GM18909 (cell line): ENCODE measurements around the gene TCERG1L.
"Not testable (repeated sequence)": the region's sequence is repeated elsewhere in the genome, so short reads cannot be mapped to it uniquely, and the experiment has no call there.

ENCODE experiments used
- ATAC-seq: cut with Tn5 transposase; IDR thresholded peaks from one replicate; pipeline ENCODE4 v1.9.1; 2021; ENCODE audit warnings: mild to moderate bottlenecking; ENCODE audit not compliant: unreplicated experiment, poor library complexity

Gene TCERG1L

DNA sequence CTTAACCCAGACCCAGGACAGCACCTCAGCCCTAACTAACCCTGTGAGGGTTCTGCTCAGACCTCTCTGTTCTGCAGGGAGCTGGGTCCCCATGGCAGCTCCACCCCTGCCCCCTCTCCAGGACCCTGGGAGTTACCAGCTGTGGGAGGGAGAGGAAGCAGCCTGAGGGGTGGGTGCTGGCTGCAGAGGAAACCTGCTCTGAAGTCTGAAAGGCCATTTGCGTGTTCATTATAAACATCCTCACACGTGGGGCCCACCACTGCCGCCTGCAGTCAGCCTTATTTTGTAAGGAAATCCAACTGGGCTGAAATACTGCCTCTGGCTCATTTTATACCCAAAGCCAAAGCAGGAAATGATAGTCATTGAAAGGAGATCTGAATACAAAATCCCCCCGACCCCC is 195.7 kb downstream of the TCERG1L start:
- ATAC-seq: no peak

DNA sequence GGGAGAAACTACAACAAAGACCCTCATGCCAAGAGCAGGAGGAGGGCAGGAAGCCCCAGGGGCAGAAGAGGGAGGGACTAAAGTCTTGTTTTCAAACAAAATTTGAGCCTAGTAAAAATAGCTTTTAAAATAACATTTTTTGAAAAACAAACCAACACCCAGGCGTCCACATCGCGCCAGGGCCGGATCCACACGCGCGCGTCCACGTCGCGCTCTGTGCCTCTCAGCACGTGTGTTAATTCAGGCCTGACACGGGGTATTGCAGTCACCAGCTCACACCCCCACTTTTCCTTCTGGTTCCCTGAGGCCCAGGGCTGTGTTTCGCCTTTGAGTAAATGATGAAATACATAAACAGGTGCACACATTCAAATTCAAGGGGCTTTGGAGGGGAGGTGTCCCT is 196.2 kb downstream of the TCERG1L start:
- ATAC-seq: no peak

DNA sequence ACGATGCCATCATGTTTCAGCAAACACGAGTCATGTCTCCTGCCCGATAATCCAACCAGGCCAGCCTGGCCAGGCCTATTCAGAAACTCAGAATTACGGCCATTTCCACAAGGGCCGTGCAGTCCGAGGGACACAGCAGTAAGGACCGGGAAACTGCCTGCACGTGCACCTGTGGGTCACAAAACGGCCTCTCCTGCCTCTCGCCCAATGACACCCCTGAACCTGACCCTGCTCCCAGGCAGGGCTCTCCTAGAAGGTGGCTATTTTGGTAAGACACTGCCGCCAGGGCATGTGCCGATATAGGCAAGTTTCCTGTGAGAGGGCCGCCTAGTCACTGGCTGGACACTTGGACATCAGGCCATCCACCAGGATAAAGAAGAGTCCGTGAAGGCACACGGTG is 196.7 kb downstream of the TCERG1L start:
- ATAC-seq: no peak

DNA sequence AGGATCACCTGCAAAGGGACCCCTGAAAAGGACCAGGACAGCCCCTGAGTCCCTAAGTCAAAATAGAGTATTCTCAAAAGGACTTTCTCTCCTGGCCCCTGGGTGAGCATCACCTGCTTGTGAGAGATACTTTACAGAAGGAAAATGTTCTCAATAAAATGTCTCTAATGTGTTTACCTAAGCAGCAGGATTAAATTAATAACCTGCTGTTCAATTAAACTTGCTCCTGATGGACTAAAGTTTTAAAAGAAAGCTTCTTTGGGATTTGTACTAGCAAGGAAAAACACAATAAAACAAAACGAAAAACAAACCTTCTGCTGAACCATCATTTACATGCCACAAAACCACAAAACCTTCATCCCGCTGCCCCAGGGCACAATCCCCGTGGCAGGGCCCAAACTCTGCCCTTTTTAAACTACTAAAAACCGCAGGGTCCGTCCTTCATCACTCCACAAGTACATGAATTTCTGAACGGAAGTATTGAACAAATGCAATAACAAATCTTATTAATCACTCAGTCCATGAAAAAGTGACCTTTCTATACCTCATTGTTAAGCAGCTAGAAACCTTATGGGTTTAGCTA is 197.7 kb downstream of the TCERG1L start:
- no peak for ATAC-seq

DNA sequence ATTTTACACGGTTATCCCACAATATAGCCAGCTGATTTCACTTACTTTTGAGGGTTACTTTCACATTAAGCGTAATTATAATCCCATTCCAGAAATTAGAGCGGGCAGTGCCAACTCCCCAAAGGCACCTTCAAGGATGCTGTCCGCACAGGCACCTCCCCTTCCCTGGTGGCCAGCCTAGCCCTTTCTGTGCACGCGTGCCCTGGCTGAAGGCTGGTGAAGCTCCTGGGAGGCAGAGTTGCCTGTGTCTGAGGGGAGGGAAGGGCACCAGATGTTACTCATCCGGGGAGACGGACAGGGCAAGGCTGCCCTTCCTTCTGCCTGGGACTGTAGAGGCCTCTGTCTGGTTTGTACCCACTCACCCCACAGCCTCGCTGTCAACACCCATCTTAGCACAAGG is 198.4 kb downstream of the TCERG1L start:
- ATAC-seq: no peak

DNA sequence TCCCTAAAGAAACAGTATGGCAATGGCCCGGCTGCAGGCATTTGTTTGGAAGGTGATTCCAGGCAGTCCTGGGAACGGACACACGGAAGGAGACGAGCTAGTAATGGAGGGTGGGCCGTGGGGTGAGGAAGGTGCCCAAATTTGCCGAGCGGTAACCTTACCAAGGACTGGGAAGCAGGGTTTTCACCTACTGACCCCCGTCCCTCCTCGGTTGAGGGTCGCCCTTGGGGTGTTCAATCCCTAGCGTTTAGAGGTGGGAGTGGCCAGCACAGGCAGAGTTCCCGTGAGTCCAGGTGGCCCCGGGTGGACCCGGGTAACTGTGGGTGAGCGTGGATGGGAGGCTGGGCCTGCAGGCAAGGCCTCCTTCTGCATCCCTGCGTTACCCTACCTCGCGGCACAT is 198.8 kb downstream of the TCERG1L start:
- no peak for ATAC-seq

DNA sequence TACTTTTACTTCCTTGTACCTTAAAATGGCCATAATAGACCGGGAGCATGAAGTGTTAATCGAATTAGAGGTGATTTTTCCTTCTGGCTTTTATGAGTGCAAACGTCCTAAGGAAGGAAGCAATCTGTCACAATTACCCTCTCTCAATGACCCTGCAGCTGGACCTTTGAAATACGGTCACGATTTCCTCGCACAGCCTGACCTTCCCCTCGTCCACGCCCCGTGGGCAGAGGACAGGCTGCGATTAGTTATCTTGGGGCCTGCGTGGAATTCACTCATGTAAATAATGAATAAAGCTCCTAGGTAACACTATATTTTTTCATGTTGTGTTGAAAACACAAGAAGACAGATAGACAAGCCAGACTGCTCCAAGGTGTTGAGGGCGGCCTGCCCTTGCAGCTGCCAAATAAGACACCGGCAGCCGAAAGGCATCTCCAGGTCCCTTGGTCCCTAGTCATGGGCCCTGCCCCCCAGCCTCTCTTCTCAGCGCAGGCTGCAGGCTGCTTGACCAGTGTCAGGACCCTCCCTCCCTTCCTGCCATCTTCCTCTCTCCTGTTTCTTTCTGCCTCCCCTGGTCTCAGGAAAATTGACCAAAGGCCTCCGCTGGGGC is 199.9 kb downstream of the TCERG1L start:
- no peak for ATAC-seq

DNA sequence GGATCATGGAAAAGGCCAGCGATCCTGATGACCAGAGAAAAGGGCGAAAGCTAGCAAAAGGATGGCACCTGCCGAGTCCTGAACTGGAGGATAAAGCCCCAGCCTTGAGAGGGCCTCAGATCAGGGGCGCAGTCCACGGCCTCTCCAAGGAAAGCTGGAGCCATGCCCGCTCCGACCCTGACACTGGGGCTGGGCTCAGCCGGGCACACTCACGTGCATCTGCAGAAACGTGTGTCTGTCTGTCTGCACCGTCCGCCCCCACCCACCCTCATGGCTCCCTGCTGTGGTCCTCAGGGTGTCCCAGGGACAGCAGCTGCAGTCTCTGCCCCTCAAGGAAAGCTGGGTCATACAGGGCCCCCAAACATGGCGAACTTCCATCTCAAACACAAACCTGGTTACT is 200.5 kb downstream of the TCERG1L start:
- no peak for ATAC-seq

DNA sequence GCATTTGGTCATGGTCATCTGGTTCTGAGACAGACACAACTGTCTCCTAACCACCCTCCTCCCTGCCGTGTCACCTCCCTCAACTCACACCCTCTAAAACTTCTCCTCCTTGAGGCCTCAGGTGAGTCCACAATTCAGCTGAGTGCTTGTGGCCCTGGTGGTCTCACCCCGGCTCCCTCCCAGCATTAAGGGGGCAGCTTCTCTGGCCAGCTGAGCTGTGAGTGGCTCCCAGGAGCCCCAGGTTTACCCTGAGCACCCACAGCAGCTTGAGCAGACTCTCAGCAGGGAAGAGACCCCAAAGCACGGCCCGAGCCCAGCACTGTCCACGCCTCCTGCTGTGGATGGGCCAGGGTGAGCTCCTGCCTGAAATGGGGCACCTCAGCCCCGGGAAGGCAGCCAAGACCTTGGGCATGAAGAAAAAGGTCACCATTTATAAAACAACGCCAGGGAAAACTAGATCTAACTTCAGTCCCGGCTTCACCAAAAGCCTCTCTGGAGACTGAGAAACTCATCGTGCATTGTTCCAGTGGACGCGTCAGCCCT is 201.2 kb downstream of the TCERG1L start:
- ATAC-seq: no peak

DNA sequence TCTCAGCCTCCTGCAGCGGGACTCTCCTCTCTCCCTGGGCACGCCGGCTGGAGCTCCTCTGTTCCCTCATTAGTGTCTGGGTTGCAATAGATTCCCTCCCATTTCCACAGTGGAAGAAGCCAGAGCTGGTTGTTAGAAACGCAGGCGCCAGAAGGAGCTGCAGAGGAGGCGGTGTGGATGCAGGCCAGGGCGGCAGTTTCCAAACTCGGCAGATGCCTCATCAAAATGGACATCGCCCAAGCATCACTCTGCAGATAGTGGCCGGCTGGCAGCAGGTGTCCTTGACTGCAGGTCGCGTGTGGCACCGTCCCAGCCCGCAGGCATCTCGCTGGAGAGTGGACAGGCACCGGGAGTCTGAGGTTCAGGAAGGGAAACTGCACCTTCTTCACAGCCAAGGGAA is 201.8 kb downstream of the TCERG1L start:
- no peak for ATAC-seq

DNA sequence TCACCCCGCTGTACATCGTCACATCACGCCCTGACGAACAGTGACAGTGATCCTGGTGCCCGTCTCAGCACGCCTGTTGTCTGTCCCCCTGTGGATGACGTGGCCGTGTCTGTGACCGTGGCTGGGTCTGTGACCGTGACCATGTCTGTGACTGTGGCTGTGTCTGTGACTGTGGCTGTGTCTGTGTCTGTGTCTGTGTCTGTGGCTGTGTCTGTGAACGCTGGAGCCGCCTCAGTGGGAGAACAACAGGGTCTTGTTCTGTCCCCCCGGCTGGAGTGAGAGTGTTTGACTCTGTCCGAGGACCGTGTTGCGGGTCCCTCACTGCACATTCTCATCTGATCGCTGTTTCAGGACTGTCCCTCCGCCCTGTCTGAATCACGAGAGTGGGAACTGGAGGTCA is 202.2 kb downstream of the TCERG1L start:
- no peak for ATAC-seq

DNA sequence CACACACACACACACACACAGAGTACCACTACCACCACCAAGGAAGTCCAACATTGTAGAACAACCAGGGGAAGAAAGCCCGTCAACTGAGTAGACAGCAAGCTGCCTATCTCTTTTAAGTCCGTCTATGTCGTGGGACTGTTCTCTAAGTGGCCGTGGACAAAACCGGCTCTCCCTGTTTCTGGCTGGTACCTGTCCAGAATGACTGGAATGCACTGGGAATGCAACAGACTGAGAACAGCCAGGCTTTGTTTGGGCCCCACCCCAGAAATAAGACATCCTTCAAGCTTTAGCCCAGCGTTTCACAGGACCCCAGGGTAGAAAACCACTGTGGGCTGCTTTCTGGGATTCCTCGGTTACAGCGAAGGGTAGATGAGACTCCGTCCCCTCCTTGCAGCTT is 203.6 kb downstream of the TCERG1L start:
- ATAC-seq: no peak

DNA sequence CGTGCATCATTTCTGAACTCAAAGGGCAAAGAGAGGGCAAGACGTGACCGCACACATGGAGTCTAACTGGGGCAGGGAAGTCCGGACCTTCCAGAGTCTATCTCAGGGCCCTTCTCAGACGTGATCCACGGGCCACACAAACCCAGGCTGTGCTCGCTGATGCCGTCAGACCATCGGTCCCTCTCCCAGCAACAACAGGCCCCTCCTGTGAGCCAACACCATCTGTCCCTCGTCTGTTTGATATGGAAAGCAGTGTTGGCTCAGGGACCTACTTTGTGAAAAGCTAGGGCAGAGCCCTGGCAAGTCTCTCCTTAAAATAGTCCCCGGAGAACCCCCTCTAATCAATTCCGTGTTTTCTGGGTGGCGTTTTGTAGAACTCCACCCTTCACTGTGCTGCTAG is 208.8 kb downstream of the TCERG1L start:
- no peak for ATAC-seq

DNA sequence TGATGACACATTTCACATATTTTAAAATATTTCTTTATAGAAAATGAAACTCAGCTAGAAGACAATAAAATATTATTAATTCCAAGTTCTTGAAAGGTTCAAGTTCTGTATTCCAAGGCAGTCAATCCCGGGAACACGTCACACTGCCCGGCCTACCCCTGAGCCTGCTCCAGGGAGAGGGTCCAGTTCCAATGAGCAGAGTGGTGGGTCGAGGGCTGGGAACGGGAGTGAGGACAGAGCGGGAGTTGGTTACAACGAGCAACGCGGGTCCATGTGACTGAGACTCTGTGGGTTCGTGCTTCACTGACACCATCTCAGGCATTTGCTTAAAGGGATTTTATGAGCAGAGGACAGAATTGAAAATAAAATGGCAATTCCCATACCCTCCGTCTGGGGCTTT is 209.4 kb downstream of the TCERG1L start:
- ATAC-seq: no peak

DNA sequence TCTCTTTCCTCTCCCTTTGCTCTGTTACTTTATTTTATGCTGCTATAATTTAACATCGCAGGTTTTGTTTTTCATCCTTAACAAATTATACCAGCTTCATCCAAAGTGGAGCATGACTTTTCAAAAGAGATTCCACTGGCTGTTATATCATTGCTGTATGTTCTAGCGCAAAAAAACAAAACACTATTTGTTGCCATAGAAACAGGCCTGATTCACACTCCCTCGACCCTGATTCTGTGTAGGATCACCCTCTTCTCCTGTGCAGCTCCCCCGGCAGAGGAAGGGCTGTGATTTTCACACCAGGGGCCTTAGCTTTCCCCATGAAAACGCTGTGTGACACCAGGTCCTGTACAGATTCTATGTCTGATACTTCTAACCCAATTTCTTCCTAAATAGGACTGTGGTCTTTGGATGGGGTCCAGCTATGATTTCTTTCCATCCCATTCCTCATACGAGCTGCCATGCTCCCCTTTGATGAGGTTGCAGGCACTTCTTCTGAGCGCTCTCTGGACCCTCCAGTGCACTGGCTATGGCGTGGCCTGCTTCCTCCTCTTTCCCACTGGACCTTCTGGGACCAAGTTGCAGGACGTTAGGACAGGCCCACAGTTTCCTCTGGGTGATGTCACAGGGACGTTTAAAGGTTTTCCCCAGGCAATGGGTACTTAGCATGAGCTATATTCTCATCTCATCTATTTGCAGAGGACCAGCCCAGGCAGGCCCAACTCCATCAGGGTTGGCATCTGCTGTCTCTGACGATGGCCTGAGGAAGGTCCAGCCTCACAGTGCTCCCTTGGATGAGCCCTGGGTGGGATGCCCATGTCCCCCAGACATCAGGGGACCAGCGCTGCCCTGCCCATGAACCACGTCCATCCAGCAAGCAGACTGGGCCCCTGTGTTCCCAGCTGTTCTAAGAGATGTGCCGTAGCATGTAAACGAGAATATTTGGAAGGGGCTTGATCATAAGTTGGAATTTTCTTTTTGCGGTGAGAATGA is 210.8 kb downstream of the TCERG1L start:
- ATAC-seq: not testable (repeated sequence)

DNA sequence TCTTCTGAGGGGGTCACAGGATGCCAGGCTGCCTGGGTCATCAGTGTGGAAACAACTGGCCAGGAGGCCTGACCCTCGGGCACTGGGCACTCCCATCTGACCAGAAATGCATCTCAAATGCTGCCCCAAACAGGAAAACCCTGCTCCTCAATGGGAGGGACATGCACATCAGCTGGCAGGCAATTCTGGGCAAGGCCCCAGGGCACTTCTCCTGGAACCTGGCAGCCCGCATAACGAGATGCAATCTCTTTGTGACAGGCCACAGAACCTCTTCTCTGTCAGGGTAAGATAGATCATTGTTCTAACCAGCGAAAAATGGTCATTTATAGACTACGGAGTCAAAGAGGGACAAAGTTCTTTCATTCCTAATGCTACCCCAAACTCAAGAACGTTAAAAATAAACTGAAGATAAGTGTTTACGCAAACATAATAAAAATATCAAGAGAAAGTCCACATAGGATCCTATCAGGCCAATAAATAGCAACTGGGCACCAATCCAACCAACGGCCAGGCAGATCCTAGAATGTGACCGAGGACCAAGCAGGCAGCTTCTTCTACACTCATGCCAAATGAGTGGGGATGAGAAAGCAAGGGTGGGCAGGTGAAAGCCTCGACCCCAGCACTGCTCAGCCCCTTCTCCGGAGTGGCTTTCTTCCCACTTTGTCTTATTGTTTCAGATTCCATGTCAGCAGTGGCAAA is 212.3 kb downstream of the TCERG1L start:
- ATAC-seq: no peak

DNA sequence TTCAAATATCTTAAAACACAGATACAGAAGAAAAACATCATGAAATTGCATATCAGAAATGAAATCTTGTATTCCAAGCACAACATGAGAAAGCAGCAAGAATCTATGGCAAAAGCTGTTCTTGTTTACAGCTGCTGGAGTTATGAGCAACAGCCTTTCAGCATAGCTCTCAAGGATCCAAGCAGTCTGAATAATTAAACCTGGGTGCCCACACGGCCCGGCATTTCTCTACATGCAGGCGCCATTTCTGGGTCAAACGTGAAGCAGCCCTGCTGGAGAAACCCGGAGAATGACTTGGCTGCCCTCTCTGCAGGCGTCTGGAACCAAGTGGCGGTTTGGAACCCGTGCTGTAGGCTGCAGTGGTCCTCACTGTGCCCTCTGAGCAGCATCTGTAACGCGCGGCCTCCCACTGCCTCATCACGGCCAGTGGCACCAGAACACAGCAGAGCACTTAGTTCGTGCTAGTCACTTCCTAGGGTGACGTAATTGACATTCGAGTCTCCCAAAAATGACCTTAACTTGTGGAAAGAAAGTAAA is 213.0 kb downstream of the TCERG1L start:
- ATAC-seq: no peak

DNA sequence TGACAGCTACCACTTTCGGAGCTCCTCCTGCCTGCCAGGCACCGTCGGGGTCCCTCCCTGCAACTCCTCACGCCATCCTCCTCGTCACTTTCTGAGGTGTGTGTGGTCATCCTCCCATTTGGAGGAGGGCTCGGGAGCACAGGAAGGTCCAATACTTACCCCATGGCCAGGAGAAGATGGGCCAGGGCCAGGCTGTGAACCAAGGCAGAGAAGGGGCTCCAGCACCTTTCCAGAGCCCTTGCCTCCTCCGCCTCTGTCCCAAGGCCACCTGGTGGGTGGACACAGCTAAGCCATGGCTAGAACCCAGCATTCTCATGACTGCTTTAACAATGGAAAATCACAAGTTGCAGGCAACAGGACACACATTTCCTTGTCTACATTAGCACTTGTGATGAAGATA is 215.5 kb downstream of the TCERG1L start:
- ATAC-seq: no peak

DNA sequence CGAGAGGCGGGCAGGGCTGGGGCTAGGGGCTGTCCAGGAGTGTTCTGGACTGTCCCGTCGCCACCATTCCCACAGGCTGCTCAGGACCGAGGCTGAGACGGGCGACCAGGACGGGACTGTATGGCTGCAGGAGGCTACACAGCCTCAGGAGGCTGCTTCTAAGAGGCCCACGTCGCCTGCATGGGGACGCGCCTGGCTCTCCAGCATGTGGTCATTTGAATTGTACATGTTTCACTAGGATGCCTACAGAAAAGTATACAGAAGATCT is 216.3 kb downstream of the TCERG1L start:
- ATAC-seq: no peak

DNA sequence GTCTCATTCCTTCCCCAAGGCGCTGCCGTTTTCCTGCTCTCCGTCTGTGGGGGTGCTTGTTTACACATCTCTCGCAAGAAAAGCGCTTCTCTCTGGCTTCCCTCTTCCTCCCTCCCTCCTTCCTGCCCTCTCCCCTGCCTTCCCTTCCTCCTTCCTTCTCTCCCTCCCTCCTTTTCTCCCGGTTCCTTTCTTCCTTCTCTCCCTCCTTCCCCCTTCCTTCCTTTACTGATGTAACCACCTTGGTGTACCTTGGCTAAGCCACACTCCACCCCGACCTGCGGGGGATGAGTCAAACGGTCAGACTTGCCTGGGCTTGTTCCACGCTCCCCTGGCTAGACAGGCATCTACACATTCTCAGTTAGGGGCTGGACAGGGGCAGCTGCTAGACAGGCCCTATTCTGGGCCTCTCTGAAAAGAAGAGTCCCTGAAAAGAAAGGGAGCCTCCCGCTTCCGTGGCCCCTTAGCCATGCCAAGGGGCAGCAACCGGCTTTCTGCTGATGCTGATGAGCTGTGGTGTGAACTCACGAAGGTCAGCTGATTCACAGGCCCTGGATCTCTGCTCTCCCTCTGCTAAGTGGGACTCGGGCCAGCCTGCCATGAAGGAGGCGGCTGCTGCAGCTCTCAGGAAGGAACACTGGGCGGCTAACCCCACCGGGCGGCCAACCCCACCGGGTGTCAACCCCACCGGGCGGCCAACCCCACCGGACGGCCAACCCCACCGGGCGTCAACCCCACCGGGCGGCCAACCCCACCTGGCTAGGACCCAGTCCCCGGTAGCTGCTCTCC is 216.8 kb downstream of the TCERG1L start:
- ATAC-seq: no peak
